GM18517 (cell line): Measurements from ENCODE around the gene MKRN1.
"Not testable (repeated sequence)": the region's sequence is repeated elsewhere in the genome, so short reads cannot be mapped to it uniquely, and the experiment has no call there.

Experiments used
- ATAC-seq: cut with Tn5 transposase; IDR thresholded peaks from one replicate; pipeline ENCODE4 v1.9.1; 2021; ENCODE audit warnings: mild to moderate bottlenecking, moderate library complexity; ENCODE audit not compliant: unreplicated experiment

MKRN1 gene

GRCh38 chr7:140484951-140485499 is 5.7 kb upstream of the MKRN1 start:
- no peak for ATAC-seq

GRCh38 chr7:140484479-140484878 is 5.2 kb upstream of the MKRN1 start:
- no peak for ATAC-seq

DNA sequence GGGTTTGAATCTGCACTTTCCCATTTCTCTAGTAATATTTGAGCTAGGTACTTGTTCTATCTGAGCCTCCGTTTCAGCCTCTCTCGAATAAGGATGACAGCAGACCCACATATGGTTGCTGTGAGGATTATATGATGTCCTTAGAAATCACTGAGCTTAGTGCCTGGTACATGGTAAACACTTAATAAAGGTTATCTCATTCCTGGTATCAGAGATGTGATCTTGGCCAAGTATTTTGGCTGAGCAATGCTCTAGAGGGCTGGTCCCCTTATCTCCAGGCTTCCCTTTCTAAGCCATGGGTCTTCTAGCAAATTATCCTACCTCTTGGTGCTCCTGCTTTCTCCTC is 407 bp upstream of the MKRN1 start:
- peak; percentile 8 for ATAC-seq

DNA sequence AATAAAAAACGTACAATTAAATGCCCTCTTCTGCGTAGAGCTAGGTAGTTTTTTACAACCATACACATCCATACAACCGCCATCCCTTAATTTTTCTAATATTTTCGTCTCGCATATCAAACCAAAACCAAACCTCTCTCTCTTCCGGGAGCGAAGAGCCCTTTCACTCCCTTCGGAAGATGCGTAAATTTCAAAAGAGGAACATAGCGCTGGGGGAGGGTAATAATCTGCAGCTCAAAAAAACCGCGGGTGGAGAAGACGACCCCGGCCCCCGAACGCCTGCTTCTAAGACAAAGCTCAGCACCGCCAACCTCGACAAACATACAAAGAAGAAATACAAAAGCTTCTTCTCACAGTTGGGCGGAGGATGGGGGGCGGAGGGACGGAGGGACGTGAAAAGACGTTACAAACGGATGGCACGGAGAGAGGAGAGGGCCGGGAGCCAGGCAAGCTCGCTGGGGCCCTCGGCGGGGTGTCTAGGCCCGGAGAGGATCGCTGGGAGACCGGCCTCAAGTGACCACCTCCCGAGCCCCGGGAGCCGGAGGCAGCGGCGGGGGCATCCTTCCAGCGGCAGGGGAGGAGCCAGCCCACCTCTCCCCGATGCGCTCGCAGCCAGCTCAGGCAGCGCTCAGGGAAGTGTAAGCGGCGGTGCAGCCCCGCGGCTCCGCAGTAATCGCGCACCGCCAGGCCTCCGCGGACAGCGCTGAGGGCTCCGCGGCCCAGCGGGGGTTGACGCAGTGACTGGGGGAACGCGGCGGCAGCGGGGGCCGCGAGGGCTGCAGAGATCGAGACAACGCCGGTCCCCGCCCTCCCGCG is 851 bp downstream of the MKRN1 start:
- peak; percentile 14 for ATAC-seq

- ATAC-seq: no peak
Measured at GRCh38 chr7:140476698-140477261, 2.5 kb downstream of the MKRN1 start.

DNA sequence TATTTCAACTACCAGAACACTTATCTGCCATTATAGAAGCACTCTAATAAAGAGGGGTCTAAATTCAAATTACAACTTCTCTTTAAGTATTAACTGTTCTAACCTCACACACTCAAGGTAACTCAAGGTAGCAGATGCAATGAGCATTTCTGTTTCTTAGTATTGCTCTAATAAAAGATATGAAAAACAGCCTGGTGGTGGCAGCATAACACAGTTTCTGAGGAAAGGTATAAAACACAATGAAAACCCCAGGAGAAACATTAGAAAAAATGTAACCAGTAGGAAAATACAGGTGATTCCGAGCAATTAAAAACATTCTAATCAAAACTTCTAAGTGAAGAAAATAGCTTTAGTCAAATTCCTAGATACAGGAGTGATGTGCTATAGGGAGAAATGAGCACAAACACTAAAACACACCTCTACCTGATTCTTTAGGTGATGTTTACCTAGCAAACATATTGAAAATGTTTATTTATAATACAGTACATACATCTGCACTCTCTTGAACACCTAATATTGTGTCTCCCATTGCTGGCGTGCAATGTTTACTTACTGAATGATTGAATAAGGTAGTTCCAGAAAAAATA is 3.5 kb downstream of the MKRN1 start:
- no peak for ATAC-seq

GRCh38 chr7:140463111-140463510 is 16.2 kb downstream of the MKRN1 start:
- ATAC-seq: no peak

GRCh38 chr7:140458916-140459315 is 20.4 kb downstream of the MKRN1 start:
- no peak for ATAC-seq

DNA sequence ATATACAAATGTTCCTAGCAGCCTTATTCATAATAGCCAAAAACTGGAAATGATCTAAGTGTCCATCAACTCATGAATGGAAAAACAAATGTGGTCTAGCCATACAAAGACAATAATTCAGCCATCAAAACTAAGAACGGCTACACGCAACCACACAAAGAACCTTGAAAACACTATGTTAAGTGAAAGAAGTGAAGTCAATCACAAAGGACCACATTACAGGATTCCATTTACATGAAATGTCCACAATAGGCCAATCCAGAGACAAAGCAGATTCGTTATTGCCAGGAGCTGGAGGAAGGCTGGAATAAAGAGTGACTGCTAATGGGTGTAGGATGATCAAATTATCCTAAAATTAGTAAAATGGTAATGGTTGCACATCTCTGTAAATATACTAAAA is 21.1 kb downstream of the MKRN1 start:
- ATAC-seq: no peak

GRCh38 chr7:140456551-140457051 is 22.7 kb downstream of the MKRN1 start:
- ATAC-seq: no peak

DNA sequence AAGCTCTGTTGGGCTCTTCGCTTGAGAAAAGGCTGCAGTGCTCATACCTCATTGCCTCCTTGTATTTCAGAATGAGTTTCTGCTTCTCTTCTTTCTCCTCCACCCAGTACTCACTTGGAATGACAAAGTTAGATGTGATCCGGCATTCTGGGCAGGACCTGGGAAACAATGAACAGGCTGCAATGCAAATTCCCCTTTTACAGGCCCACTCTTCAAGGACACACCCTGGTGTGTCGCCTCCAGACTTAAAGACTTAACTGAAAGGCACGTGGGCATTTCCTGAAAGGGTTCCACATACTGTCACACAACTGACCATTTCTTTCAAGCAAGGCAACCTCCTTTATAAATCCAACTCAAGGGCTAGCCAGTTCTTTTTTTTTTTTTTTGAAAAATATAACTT is 23.6 kb downstream of the MKRN1 start:
- ATAC-seq: no peak

- ATAC-seq: no peak
Measured at GRCh38 chr7:140454657-140455015, 24.7 kb downstream of the MKRN1 start.

DNA sequence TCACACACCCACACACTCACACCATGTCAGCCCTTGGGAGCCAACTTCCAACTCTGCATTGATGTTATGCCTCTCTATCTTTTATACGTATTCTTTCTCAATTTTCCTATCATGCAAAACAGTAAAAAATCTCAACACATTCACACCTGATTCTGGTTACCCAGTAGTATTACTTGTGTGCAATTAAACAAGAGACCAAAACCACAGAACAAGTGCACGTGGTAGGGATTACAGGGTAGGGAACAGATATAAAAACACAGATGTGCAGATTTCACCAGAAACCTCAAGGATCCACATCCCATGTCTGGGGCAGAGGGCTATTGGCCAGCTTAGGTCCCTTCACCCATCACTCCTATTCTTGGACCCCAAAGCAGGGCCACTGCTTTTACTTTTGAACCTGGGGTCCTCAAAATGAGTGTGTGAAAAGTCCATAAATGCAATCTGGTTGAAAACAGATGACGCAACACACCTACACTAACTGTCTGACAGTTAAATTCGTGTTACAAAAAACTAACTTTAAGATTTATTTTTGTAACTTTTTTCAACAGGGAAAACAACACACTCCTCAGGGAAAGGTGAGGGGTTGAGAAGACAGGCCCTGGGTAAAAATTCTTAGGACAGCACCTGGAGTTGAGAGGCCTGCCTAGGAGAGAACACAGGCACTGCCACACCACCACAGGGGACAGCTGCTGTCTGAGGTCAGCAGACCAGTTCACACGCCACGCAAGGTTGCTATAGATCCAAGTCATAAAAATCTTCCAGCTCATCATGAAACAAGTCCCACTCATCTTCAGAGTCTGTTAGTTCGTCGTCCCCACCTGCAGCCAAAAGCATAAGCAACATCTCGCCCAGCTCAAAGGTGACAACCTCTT is 25.3 kb downstream of the MKRN1 start:
- ATAC-seq: not testable (repeated sequence)

- ATAC-seq: no peak
Measured at GRCh38 chr7:140453273-140453672, 26.0 kb downstream of the MKRN1 start.

DNA sequence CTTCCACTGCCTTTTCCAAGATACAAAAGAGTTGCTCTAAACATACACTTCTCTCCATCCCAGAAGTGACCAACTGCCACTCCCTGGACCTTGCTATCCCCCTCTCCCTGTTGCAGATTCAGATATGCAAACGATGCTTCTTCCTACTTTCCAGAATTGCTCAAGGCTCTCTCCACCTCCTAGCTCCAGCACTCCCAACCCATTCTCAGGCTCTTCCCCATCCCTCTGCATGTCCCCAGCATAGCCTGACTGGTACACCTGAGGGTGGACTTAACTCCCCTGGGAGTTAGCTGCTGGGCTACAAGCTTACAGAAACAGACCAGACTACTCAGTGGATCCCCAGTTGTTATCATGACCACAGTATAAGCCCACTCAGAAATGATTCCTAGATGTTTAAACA is 27.6 kb downstream of the MKRN1 start:
- ATAC-seq: no peak

GRCh38 chr7:140448781-140449480 is 30.4 kb downstream of the MKRN1 start:
- ATAC-seq: no peak

GRCh38 chr7:140447841-140448240 is 31.5 kb downstream of the MKRN1 start:
- ATAC-seq: no peak

- no peak for ATAC-seq
Measured at GRCh38 chr7:140446467-140446866, 32.8 kb downstream of the MKRN1 start.

DNA sequence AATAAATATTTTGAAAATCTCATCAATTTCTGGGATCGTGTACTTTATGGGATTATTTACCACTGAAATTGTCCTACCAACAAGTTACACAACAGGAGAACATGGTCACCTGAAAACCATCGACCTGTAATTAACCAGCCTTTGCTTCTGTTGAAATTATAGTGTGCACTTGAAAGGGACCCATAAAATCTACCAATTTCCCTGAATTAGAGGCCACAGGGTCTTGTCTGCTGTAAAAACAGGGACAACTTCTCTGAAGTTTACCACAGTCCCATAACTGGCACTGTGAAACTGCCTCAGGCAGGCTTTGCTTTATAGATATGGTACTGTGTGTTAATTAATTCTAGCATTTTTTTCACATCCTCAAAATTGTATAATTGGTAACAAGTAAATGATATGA is 37.8 kb downstream of the MKRN1 start:
- ATAC-seq: no peak

- no peak for ATAC-seq
Measured at GRCh38 chr7:140440593-140440992, 38.7 kb downstream of the MKRN1 start.
